ENCODE results near the gene FSD1. TPM values are rescaled to one million over a fixed set of nuclear protein-coding genes. Genes with fewer than 3 reads are reported as not detected.
A peak's percentile ranks its signal among the peaks of the same experiment; 100 is the strongest.

FSD1 gene
- total RNA-seq, 3 donors from 2014 or later (not counting 1 experiment from before 2014, with no cell fraction given), result 15.5 to 18.2 (median 16.4) TPM

DNA sequence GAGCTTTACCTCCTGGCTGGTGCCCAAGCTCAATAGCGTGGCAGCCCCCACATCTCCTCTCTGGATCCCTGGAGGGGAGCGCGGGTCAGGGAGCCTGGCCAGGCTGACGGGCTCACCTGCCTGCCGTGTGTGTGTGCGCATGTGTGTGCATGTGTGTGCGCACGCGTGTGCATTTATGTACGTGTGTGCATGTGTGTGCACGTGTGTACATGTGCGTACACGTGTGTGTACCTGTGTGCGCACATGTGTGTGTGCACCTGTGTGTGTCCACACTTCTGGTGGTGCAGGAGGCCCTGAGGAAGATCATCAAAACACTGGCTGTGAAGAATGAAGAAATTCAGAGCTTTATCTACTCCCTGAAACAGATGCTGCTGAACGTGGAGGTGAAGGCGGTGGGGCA is 1.3 kb downstream of the FSD1 start:
- intact Hi-C loops (cut with micrococcal nuclease), result no loop called here
- peaks cover 43% of the 10 kb centered on the region for H3K4me1 ChIP-seq (ENCODE audit: control insufficient read depth, insufficient read depth, low read length)
- Mint-ChIP-seq H3K27me3 (ENCODE audit: low read depth in 2 of 2) (no peaks in the 10 kb centered on the region), H3K4me3 (peak overlapping the region; percentile 67), H3K27ac (peak overlapping the region in 1 of 2 donors; percentile 61), H3K36me3 (no peaks in the 10 kb centered on the region), H3K9me3 (no peaks in the 10 kb centered on the region), H3K4me1 (peaks cover 25 to 39% of the 10 kb centered on the region in 2 donors)
- WGBS (ENCODE audit: insufficient coverage), result 93% methylated on average over 16 of the region's 16 CpGs
- no peaks in the 10 kb centered on the region for H3K9me3 ChIP-seq (ENCODE audit: control insufficient read depth, insufficient read depth, low read length)
- no peak overlapping the region for H3K27ac ChIP-seq (ENCODE audit: low read length)
- no peaks in the 10 kb centered on the region for H3K27me3 ChIP-seq (ENCODE audit: control insufficient read depth, insufficient read depth, low read length)
- no peak for DNase-seq
- no peak for ATAC-seq
- no peak overlapping the region for H3K4me3 ChIP-seq (ENCODE audit: low read length)
- H3K36me3 ChIP-seq (ENCODE audit: control insufficient read depth, insufficient read depth, low read length), result peaks cover 2% of the 10 kb centered on the region
- TF ChIP-seq, protein P1, sequence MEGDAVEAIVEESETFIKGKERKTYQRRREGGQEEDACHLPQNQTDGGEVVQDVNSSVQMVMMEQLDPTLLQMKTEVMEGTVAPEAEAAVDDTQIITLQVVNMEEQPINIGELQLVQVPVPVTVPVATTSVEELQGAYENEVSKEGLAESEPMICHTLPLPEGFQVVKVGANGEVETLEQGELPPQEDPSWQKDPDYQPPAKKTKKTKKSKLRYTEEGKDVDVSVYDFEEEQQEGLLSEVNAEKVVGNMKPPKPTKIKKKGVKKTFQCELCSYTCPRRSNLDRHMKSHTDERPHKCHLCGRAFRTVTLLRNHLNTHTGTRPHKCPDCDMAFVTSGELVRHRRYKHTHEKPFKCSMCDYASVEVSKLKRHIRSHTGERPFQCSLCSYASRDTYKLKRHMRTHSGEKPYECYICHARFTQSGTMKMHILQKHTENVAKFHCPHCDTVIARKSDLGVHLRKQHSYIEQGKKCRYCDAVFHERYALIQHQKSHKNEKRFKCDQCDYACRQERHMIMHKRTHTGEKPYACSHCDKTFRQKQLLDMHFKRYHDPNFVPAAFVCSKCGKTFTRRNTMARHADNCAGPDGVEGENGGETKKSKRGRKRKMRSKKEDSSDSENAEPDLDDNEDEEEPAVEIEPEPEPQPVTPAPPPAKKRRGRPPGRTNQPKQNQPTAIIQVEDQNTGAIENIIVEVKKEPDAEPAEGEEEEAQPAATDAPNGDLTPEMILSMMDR (IDR thresholded peaks at IDR 0.05), result no peak

DNA sequence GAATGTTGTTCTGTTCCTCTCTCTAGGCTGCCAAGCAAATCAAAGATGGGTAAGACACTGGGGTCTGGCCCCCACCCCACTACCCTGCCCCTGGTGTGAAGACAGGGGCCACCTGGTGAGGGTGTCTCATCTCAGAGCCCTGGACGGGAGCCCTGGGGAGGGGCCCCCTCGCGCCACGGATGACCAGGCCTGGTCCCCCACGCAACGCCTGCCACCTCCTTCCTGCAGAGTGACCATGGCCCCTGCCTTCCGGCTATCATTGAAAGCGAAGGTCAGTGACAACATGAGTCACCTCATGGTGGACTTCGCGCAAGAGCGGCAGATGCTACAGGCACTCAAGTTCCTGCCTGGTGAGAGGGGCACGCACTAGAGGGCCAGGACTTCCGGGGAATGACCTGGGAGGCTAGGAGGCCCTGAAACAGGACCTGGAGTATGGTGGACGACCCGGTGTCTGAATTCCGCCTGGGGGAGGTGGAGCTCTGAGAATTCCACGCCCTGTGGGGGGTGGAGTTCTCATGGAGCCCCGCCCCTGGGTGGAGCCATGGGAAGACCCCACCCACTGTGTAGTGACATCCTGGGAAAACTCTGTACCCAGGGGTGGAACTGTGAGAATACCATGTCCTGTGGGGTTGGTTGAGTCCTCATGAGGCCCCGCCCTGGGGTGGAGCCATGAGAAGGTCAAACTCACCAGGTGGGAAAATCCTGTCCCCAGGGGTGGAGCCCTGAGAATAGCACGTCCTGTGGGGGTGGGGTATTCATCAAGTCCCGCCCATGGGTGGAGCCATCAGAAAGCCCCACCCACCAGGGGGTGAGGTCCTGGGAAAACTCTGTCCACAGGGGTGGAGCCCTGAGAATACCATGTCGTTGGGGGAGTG is 6.1 kb downstream of the FSD1 start:
- Mint-ChIP-seq H3K4me1 (peaks cover 0 to 5% of the 10 kb centered on the region in 2 donors), H3K9me3 (no peaks in the 10 kb centered on the region), H3K27ac (no peak overlapping the region), H3K27me3 (ENCODE audit: low read depth in 2 of 2) (no peaks in the 10 kb centered on the region), H3K36me3 (no peaks in the 10 kb centered on the region), H3K4me3 (no peak overlapping the region)
- DNase-seq (peak in 1 of 2 donors; percentile 36), ATAC-seq (peak in 2 of 3 donors; percentile 34 to 62)
- no peaks in the 10 kb centered on the region for H3K27me3 ChIP-seq (ENCODE audit: control insufficient read depth, insufficient read depth, low read length)
- peaks cover 2% of the 10 kb centered on the region for H3K36me3 ChIP-seq (ENCODE audit: control insufficient read depth, insufficient read depth, low read length)
- no peak overlapping the region for H3K27ac ChIP-seq (ENCODE audit: low read length)
- intact Hi-C loops (cut with micrococcal nuclease), result no loop called here
- peaks cover under 1% of the 10 kb centered on the region for H3K4me1 ChIP-seq (ENCODE audit: control insufficient read depth, insufficient read depth, low read length)
- WGBS (ENCODE audit: insufficient coverage), result 94% methylated on average over 22 of the region's 22 CpGs
- TF ChIP-seq, protein P1 (IDR thresholded peaks at IDR 0.05), result no peak
- H3K9me3 ChIP-seq (ENCODE audit: control insufficient read depth, insufficient read depth, low read length), result no peaks in the 10 kb centered on the region
- no peak overlapping the region for H3K4me3 ChIP-seq (ENCODE audit: low read length)

DNA sequence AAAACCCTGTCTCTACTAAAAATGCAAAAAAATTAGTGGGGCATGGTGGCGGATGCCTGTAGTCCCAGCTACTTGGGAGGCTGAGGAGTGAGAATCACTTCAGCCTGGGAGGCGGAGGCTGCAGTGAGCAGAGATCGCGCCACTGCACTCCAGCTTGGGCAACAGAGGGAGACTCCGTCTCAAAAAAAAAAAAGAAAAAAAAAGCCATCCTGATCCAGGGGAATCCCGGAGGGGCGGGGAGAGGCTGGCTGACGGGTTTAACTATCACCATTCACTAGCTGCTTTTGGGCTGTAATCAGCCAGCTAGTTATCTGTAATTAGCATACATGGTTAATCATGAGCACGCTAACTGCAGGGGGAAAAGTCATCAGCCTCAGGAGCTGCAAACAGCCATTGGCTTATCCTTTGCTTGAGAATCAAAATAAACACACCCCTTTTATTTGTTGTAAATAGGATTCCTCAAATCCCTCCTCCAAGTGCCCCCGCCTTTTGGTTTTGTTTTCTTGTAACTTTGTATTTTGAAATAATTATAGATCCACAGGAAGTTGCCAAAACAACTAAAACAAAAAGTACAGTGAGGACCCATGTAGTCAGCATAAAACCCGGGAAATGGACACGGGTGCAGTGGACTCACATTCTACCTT is 9.6 kb downstream of the FSD1 start:
- Histone ChIP-seq H3K9me3 (ENCODE audit: control insufficient read depth, insufficient read depth, low read length) (no peaks in the 10 kb centered on the region), H3K4me1 (ENCODE audit: control insufficient read depth, insufficient read depth, low read length) (no peaks in the 10 kb centered on the region), H3K27me3 (ENCODE audit: control insufficient read depth, insufficient read depth, low read length) (no peaks in the 10 kb centered on the region), H3K36me3 (ENCODE audit: control insufficient read depth, insufficient read depth, low read length) (no peaks in the 10 kb centered on the region), H3K4me3 (ENCODE audit: low read length) (no peak overlapping the region), H3K27ac (ENCODE audit: low read length) (no peak overlapping the region)
- no peak for DNase-seq
- H3K27ac Mint-ChIP-seq, result no peak overlapping the region
- H3K4me3 Mint-ChIP-seq, result no peak overlapping the region
- H3K9me3 Mint-ChIP-seq, result no peaks in the 10 kb centered on the region
- TF ChIP-seq, protein P1 (IDR thresholded peaks at IDR 0.05), result no peak
- H3K4me1 Mint-ChIP-seq, result no peaks in the 10 kb centered on the region
- H3K36me3 Mint-ChIP-seq, result no peaks in the 10 kb centered on the region
- intact Hi-C loops (cut with micrococcal nuclease), result no loop called here
- no peaks in the 10 kb centered on the region for H3K27me3 Mint-ChIP-seq (ENCODE audit: low read depth in 2 of 2)
- ATAC-seq, result no peak
- 88% methylated on average over 10 of the region's 12 CpGs for WGBS (ENCODE audit: insufficient coverage)

Measured in natural killer cell (primary cell).